GM20431 (cell line): ENCODE results near the gene TLE7.

Experiments used
- in situ Hi-C: fragments of 300-500 bp; cut with MseI, MboI; formaldehyde crosslinking; loops from one replicate; pipeline ENCODE4 v1.15.0; 2020; ENCODE audit warnings: low sequenced_read_pairs; ENCODE audit not compliant: unreplicated experiment

Gene TLE7

DNA sequence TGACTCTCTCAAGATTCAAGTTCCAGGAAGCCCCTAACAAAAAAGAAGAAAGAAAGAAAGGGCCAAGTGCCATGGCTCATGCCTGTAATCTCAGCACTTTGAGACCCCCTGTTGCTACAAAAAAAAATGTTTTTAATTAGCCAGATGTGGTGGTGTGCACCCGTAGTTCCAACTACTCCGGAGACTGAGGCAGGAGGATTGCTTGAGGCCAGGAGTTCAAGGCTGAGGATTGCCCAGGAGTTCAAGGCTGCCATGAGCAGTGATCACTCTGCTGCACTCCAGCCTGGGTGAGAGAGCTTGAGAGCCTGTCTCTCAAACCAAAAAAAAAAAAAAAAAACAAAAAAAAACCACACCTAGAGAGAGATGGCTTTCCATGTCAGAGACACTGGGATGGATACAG is 18.8 kb downstream of the TLE7 start:
- in situ Hi-C loops, result no loop called here

DNA sequence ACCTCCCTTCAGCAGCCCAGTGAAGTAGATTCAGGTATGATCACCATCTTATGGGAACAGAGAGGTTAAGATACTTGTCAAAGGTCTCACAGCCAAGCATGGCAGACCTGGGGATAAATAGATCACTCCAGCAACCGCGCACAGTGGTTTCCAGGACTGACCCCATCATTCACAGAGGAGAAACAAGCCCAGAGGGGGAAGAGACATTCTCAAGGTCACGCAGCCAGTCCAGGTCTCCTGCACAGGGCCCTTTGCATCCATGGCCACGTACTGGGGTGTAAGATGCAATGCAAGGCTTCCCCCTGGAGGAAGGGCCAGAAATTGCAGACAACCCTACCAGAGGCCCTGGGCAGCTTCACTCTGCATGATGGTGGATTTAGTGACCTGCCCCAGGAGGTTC is 19.9 kb downstream of the TLE7 start:
- in situ Hi-C loops, result no loop called here

- in situ Hi-C loops, result no loop called here
These were observed 27.8 kb downstream of the TLE7 start for GRCh38 chr16:71414038-71414437.

- in situ Hi-C loops, result no loop called here
These were observed 28.5 kb downstream of the TLE7 start for GRCh38 chr16:71413341-71413740.

- in situ Hi-C loops, result no loop called here
These were observed 29.3 kb downstream of the TLE7 start for GRCh38 chr16:71412270-71413160.

- in situ Hi-C loops, result no loop called here
These were observed 31.7 kb downstream of the TLE7 start for GRCh38 chr16:71410146-71410545.

DNA sequence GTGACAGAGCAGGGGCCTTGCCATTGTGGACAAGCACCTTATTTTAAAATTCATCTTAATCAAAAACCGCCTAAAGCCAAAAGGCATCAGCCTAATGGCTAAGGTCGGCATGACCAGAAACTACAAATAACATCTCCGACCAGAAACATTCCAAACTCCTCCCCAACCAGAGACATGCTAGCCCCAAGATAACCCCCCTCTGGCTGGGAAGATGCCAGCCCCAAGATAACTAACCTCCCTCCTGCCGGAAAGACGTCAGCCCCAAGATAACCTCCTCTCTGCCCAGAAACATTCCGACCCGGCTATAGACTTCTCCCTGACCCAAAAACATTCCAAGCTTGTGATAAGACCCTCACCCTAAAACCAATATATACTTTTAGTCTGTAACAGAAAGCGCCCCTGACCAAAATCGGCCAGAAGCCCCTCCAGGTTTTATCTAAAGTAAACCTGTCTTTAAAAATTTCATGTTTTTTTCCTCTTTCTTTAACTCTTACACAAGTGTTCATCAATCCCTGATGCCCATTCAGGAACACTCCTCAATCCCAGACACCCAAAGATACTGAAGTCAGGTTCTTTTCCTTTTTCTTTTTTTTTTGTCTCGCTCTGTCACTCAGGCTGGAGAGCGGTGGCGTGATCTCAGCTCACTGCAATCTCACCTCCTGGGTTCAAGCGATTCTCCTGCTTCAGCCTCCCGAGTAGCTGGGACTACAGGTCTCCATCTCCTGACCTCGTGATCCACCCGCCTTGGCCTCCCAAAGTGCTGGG is 32.7 kb downstream of the TLE7 start:
- in situ Hi-C loops, result no loop called here

DNA sequence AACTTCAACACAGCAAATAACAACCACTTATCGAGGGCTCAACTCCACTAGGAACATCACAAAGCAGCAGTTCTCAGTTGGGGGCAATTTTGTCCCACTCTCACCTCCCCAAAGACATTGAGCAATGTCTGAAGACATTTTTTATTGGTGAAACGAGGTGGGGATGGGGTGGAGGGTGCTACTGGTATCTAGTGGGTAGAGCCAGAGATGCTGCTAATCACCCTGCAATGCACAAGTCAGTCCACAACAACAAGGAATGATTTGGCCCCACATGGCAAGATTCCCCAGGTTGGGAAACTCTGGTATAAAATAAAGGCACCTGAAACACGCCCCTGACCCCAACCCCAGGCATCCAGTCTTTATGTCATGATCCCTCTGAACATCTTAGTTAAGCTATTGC is 33.3 kb downstream of the TLE7 start:
- in situ Hi-C loops, result no loop called here

- in situ Hi-C loops, result no loop called here
These were observed 34.1 kb downstream of the TLE7 start for GRCh38 chr16:71407731-71408130.

DNA sequence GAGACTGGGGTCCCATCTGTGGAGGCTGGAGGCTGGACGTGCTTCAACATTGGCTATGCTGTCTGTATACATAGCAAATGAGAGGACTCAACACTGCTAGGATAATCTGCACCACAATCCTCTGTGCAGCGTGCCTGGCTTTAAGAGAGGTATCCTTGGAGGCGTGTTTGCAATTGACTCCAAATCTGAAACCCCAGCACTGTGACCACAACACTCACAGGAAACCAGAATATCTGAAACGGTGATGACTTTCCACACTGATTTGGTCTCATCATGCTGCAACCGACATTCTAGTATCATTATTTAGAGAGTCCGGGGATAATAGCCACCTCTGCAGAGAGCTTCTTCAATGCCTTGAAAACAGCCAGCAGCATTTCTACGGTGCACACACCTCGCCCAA is 35.1 kb downstream of the TLE7 start:
- in situ Hi-C loops, result no loop called here

GRCh38 chr16:71406316-71406715 is 35.5 kb downstream of the TLE7 start:
- in situ Hi-C loops, result no loop called here

GRCh38 chr16:71404364-71404763 is 37.5 kb downstream of the TLE7 start:
- in situ Hi-C loops, result no loop called here

GRCh38 chr16:71402674-71403073 is 39.2 kb downstream of the TLE7 start:
- in situ Hi-C loops, result no loop called here

- in situ Hi-C loops, result no loop called here
These were observed 39.8 kb downstream of the TLE7 start for GRCh38 chr16:71402007-71402406.

- in situ Hi-C loops, result no loop called here
These were observed 41.9 kb downstream of the TLE7 start for GRCh38 chr16:71399801-71400563.

GRCh38 chr16:71396594-71396993 is 45.3 kb downstream of the TLE7 start:
- in situ Hi-C loops, result no loop called here

DNA sequence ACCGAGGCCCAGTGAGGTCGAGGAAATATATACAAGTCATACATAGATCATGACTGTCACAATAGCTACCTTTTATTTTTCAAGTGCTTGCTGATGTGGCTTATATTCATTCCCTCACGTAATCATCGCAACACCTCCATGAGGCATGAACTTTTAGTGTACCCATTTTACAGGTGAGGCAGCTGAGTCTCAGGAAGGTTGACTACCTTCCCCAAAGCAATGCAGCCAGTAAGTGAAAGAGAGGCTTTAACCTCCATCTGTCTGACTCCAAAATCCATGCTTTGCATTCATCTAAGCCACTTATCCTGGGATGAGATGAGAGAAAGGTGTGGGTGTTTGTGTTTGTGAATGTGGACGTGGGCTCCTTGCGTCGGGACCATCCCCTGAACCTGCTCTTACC is 52.5 kb downstream of the TLE7 start:
- in situ Hi-C loops, result no loop called here

- in situ Hi-C loops, result no loop called here
These were observed 54.6 kb downstream of the TLE7 start for GRCh38 chr16:71387045-71387871.

DNA sequence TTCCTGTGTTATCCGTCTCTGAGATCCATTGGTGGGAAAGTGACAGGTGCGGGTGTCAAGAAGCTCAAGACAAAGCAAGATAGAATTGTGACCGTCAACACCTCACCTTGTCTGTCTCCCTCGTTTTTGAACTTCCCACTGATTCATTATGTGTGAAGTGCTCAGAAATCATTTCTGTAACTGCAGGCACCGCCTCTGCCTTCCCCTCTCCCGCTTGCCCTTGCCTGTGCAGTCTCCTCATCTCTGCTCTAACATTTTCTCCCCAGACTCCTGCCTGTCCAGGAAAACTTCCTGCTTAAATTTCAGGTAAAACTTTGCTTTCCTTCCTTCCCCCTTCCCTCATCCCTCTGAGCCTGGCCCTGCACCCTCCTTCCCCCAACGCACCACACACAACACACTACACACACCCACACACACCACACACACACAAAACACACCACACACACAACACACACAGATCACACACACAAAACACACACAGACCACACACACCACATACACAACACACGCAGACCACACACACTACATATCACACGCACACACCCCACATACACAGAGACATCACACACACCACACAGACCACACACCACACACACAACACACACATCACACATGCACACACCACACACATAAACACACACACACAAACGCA is 57.7 kb downstream of the TLE7 start:
- in situ Hi-C loops, result no loop called here
